ENCODE measurements around the gene ZNF362.

Gene ZNF362

GRCh38 chr1:33244809-33245186 lies 11.5 kb upstream of the ZNF362 start:
- DNase-seq (ENCODE audit: low spot score) (no peak), FAIRE-seq (no peak)

- FAIRE-seq (no peak), DNase-seq (ENCODE audit: low spot score) (no peak)
Observed at GRCh38 chr1:33246171-33246570, 10.1 kb upstream of the ZNF362 start.

GRCh38 chr1:33247545-33247944 lies 8.7 kb upstream of the ZNF362 start:
- DNase-seq (ENCODE audit: low spot score): no peak
- FAIRE-seq: no peak

- no peak for FAIRE-seq
- no peak for DNase-seq (ENCODE audit: low spot score)
Observed at GRCh38 chr1:33248244-33248643, 8.0 kb upstream of the ZNF362 start.

- DNase-seq (ENCODE audit: low spot score) (no peak), FAIRE-seq (no peak)
Observed at GRCh38 chr1:33249422-33249821, 6.9 kb upstream of the ZNF362 start.

- DNase-seq (ENCODE audit: low spot score) (no peak), FAIRE-seq (no peak)
Observed at GRCh38 chr1:33250217-33250616, 6.1 kb upstream of the ZNF362 start.

- DNase-seq (ENCODE audit: low spot score) (no peak), FAIRE-seq (no peak)
Observed at GRCh38 chr1:33250724-33251123, 5.6 kb upstream of the ZNF362 start.

GRCh38 chr1:33254491-33254890 lies 1.8 kb upstream of the ZNF362 start:
- FAIRE-seq (no peak), DNase-seq (ENCODE audit: low spot score) (no peak)

- no peak for DNase-seq (ENCODE audit: low spot score)
- FAIRE-seq: no peak
Observed at GRCh38 chr1:33255347-33256220, 708 bp upstream of the ZNF362 start.

- no peak for DNase-seq (ENCODE audit: low spot score)
- FAIRE-seq: no peak
Observed at GRCh38 chr1:33256221-33256470, 146 bp upstream of the ZNF362 start.

GRCh38 chr1:33257207-33257771 lies 997 bp downstream of the ZNF362 start:
- DNase-seq (ENCODE audit: low spot score): no peak
- no peak for FAIRE-seq

- DNase-seq (ENCODE audit: low spot score): no peak
- FAIRE-seq: no peak
Observed at GRCh38 chr1:33257772-33258712, 1.8 kb downstream of the ZNF362 start.

- DNase-seq (ENCODE audit: low spot score) (no peak), FAIRE-seq (no peak)
Observed at GRCh38 chr1:33258788-33259274, 2.5 kb downstream of the ZNF362 start.

- no peak for DNase-seq (ENCODE audit: low spot score)
- FAIRE-seq: no peak
Observed at GRCh38 chr1:33259879-33260278, 3.6 kb downstream of the ZNF362 start.

- DNase-seq (ENCODE audit: low spot score): no peak
- FAIRE-seq: no peak
Observed at GRCh38 chr1:33260439-33260838, 4.1 kb downstream of the ZNF362 start.

- DNase-seq (ENCODE audit: low spot score) (no peak), FAIRE-seq (no peak)
Observed at GRCh38 chr1:33261344-33261743, 5.1 kb downstream of the ZNF362 start.

- no peak for FAIRE-seq
- DNase-seq (ENCODE audit: low spot score): no peak
Observed at GRCh38 chr1:33263890-33264504, 7.7 kb downstream of the ZNF362 start.

GRCh38 chr1:33265780-33266605 lies 9.7 kb downstream of the ZNF362 start:
- DNase-seq (ENCODE audit: low spot score) (no peak), FAIRE-seq (no peak)

GRCh38 chr1:33266766-33267165 lies 10.5 kb downstream of the ZNF362 start:
- FAIRE-seq: no peak
- DNase-seq (ENCODE audit: low spot score): no peak

- DNase-seq (ENCODE audit: low spot score) (no peak), FAIRE-seq (no peak)
Observed at GRCh38 chr1:33267468-33268205, 11.3 kb downstream of the ZNF362 start.
